SK-N-SH (cell line): Measurements from ENCODE around the gene ACTL10. TPM values are rescaled to one million over a fixed set of nuclear protein-coding genes. Genes with fewer than 3 reads are reported as not detected.

Experiments
- CTCF ChIA-PET: fragments of 300-600, 350-600 bp; formaldehyde crosslinking; extraction: SDS; loops from one replicate; lab custom pipeline; 2021; lab: Yijun Ruan, JAX
- POLR2A ChIA-PET: fragments of 350-600 bp; sonication (Branson Sonifier 250); formaldehyde crosslinking; extraction: SDS; loops from one replicate; lab custom pipeline; 2020; ENCODE audit warnings: antibody characterized with exemption, inconsistent platforms; lab: Yijun Ruan, JAX
- DNase-seq: peaks from one replicate; pipeline ENCODE4 v3.0.0; 2012
- H2AFZ ChIP-seq: fragments of 200-600 bp; sonication (generic); 2 replicates; pipeline ENCODE4 v1.8.1; 2016; ENCODE audit warnings: antibody characterized with exemption, mild to moderate bottlenecking, low read depth
- H3F3A ChIP-seq: fragments of 200-600 bp; sonication (generic); replicated peaks from 2 replicates; pipeline ENCODE3; 2016; ENCODE audit warnings: antibody characterized with exemption, mild to moderate bottlenecking; ENCODE audit not compliant: insufficient read depth
- H3K27ac ChIP-seq, 2 experiments: fragments of 200-500 bp in 1 of 2; fragments of 200-600 bp in 1 of 2; sonication (Bioruptor generic) in 1 of 2; sonication (generic), shearing (Covaris generic) in 1 of 2; 2 replicates each; pipeline versions ENCODE4 v1.5.1 to v1.6.1; 2014 to 2016; ENCODE audit warnings: low read depth in 2 of 2, inconsistent platforms in 1 of 2, low read length in 1 of 2, mild to moderate bottlenecking in 1 of 2, mixed read lengths in 1 of 2
- H3K27me3 ChIP-seq: fragments of 200-600 bp; sonication (generic), shearing (Covaris generic); 2 replicates; pipeline ENCODE4 v1.6.1; 2016; ENCODE audit warnings: mixed run types; ENCODE audit not compliant: insufficient read depth
- H3K36me3 ChIP-seq, 2 experiments: fragments of 200-500 bp in 1 of 2; fragments of 200-600 bp in 1 of 2; sonication (Bioruptor generic) in 1 of 2; sonication (generic) in 1 of 2; replicated peaks in 1 of 2; 2 replicates each; pipeline versions ENCODE3 to v1.5.1; 2014 to 2016; ENCODE audit warnings: low read length in 1 of 2, mild to moderate bottlenecking in 1 of 2; ENCODE audit not compliant: insufficient read depth in 2 of 2, control insufficient read depth in 1 of 2
- H3K4me1 ChIP-seq, 2 experiments: fragments of 200-500 bp in 1 of 2; fragments of 200-600 bp in 1 of 2; sonication (Bioruptor generic) in 1 of 2; sonication (generic), shearing (Covaris generic) in 1 of 2; 2 replicates each; pipeline versions ENCODE4 v1.5.1 to v1.6.1; 2014 to 2016; ENCODE audit warnings: low read depth in 1 of 2, low read length in 1 of 2, mixed run types in 1 of 2; ENCODE audit not compliant: insufficient read depth in 2 of 2, control insufficient read depth in 1 of 2
- H3K4me2 ChIP-seq: fragments of 200-600 bp; sonication (generic), shearing (Covaris generic); 2 replicates; pipeline ENCODE4 v1.6.1; 2017; ENCODE audit warnings: mixed run types
- H3K4me3 ChIP-seq, 2 experiments: fragments of 200-500 bp in 1 of 2; fragments of 200-600 bp in 1 of 2; sonication (Bioruptor generic) in 1 of 2; sonication (generic), shearing (Covaris generic) in 1 of 2; 2 replicates each; pipeline versions ENCODE4 v1.5.1 to v1.8.1; 2014 to 2016; ENCODE audit warnings: low read depth in 2 of 2, inconsistent platforms in 1 of 2, low read length in 1 of 2, mild to moderate bottlenecking in 1 of 2, mixed read lengths in 1 of 2, moderate library complexity in 1 of 2
- H3K79me2 ChIP-seq: fragments of 200-600 bp; sonication (generic); 2 replicates; pipeline ENCODE4 v1.8.1; 2017; ENCODE audit warnings: mild to moderate bottlenecking; ENCODE audit not compliant: insufficient read depth
- H3K9ac ChIP-seq: fragments of 200-600 bp; sonication (generic); 2 replicates; pipeline ENCODE4 v1.6.1; 2017; ENCODE audit warnings: mixed run types
- H3K9me2 ChIP-seq: fragments of 200-600 bp; sonication (generic); 2 replicates; pipeline ENCODE4 v1.6.1; 2017; ENCODE audit warnings: mixed run types
- H3K9me3 ChIP-seq: fragments of 200-600 bp; sonication (generic); 2 replicates; pipeline ENCODE4 v1.6.1; 2017; ENCODE audit warnings: mixed run types, mild to moderate bottlenecking, moderate library complexity
- H4K20me1 ChIP-seq: fragments of 200-600 bp; sonication (generic); 2 replicates; pipeline ENCODE4 v1.6.1; 2017; ENCODE audit warnings: mild to moderate bottlenecking, mixed run types; ENCODE audit not compliant: insufficient read depth
- CHD2 ChIP-seq: fragments of 150-350 bp; IDR thresholded peaks from 2 replicates; pipeline ENCODE4 v1.6.1; 2018; ENCODE audit warnings: low read length; ENCODE audit not compliant: partially characterized antibody
- GABPA ChIP-seq: IDR thresholded peaks from 2 replicates; pipeline ENCODE4 v1.4.0; 2012; ENCODE audit warnings: low read depth, mild to moderate bottlenecking
- JUND ChIP-seq: IDR thresholded peaks from 2 replicates; pipeline ENCODE4 v1.4.0; 2012
- NFIC ChIP-seq: IDR thresholded peaks from 2 replicates; pipeline ENCODE4 v1.4.0; 2012; ENCODE audit warnings: borderline replicate concordance
- POLR2AphosphoS5 ChIP-seq: IDR thresholded peaks from 2 replicates; pipeline ENCODE4 v1.6.1; 2012; ENCODE audit warnings: low read depth, low read length
- RAD21 ChIP-seq: IDR thresholded peaks from 2 replicates; pipeline ENCODE4 v1.6.1; 2012; ENCODE audit warnings: mild to moderate bottlenecking, low read length
- RXRA ChIP-seq: IDR thresholded peaks from 2 replicates; pipeline ENCODE4 v1.4.0; 2012; ENCODE audit warnings: low read depth, mild to moderate bottlenecking, borderline replicate concordance
- TAF1 ChIP-seq: IDR thresholded peaks from 2 replicates; pipeline ENCODE4 v1.6.1; 2012; ENCODE audit warnings: low read depth, mild to moderate bottlenecking, low read length, moderate library complexity, borderline replicate concordance
- TEAD4 ChIP-seq: IDR thresholded peaks from 2 replicates; pipeline ENCODE4 v1.4.0; 2012; ENCODE audit warnings: mild to moderate bottlenecking, borderline replicate concordance; ENCODE audit not compliant: insufficient read depth
- ZBTB33 ChIP-seq: IDR thresholded peaks from 2 replicates; pipeline ENCODE4 v1.4.0; 2012; ENCODE audit warnings: low read depth, borderline replicate concordance
- WGBS: methylation state at CpG from one replicate; pipeline ENCODE4 v1.1.6; 2017; ENCODE audit warnings: low lambda C conversion rate; 5-methylcytosine and 5-hydroxymethylcytosine counted together
- polyA plus RNA-seq, 3 experiments: library from polyadenylated mRNA; depleted of rRNA; stranded (reverse); fragments of >200 nt; gene quantifications; 2 replicates each; pipeline ENCODE4 v1.2.3, GENCODE V29; 2012
- TF ChIP-seq, protein P1 (sequence below): IDR thresholded peaks from 2 replicates; pipeline ENCODE4 v1.6.1; 2012; ENCODE audit warnings: mild to moderate bottlenecking, low read depth, low read length, moderate library complexity
- TF ChIP-seq, protein P2 (sequence below): IDR thresholded peaks from 2 replicates; pipeline ENCODE4 v1.4.0; 2012; ENCODE audit warnings: low read depth, borderline replicate concordance

The ACTL10 gene
- polyA plus RNA-seq, 1 of the 3 experiments (the other 2 are of a cell fraction) = 0.25 TPM

DNA sequence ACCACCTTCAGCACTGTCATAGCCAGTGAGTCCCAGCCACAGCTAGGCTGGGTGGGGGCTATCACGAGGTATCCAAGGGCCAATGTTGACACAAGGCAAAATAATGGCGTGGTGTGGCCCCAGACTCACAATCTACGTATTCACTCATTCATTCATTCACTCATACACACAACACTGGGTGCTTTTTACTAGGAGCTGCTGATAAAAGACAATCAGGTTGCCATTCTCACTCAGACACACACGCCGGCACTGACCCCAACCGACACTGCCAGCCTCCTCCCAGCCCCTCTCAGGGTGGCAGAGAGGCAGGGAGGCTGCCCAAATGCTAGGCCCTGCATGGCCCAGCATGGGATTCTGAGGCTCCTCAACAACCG lies 6.1 kb upstream of the ACTL10 start:
- Histone ChIP-seq H3K27me3 (no peaks in the 10 kb centered on the region), H3K4me3 (no peak overlapping the region), H3K4me2 (no peak overlapping the region), H3K9me2 (no peaks in the 10 kb centered on the region), H3K36me3 (peaks cover 0 to 7% of the 10 kb centered on the region in 2 experiments), H2AFZ (no peak overlapping the region), H3K79me2 (no peaks in the 10 kb centered on the region), H3K9ac (no peak overlapping the region), H4K20me1 (no peaks in the 10 kb centered on the region), H3K27ac (no peak overlapping the region), H3F3A (peaks cover 2% of the 10 kb centered on the region), H3K9me3 (no peaks in the 10 kb centered on the region), H3K4me1 (peaks cover 0 to 19% of the 10 kb centered on the region in 2 experiments; a peak in 1 of 4 replicates)
- TF ChIP-seq CHD2 = no peak
- no peak for TF ChIP-seq POLR2AphosphoS5
- TF ChIP-seq TEAD4 = no peak
- POLR2A ChIA-PET = no interaction called here
- 95% methylated on average over 4 of the region's 7 CpGs for WGBS
- CTCF ChIA-PET = interaction anchor here (0.8 to 1.0 kb wide), 2 partner anchors 18 to 83 kb away, joined by 3 to 4 read pairs; no protein-coding TSS in a partner anchor
- DNase-seq = no peak

DNA sequence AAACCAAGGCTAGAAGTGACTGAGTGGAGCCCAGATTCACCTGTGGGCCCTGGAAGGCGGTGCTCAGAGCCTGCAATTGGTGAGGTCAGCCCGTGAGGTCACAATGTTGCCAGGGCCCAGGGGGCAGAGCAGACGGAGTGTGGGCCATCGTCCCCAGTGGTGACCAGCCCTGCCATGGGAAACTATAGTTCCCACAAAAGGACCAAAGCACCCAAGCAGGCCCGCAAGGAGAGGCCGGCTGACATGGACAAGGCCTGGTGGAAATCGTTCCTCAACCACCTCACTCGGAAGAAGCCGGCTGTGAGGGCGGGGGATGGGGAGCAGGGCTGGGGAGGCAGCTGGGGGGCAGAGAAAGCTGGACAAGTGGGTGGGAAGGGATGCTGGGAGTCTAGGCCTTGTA lies 4.6 kb upstream of the ACTL10 start, which contains the start of gene C20orf144:
TSS of gene C20orf144 (plus strand) at position 156 of the 400 bp plus-strand sequence. CDS start at position 175, 19 bp downstream.
- 99% methylated on average over 8 of the region's 10 CpGs for WGBS
- Histone ChIP-seq H4K20me1 (no peaks in the 10 kb centered on the region), H3K4me3 (peak within 1 kb of the TSS; percentile 76 to 88), H3K27ac (peak within 1 kb of the TSS; percentile 77 to 90), H3F3A (peaks cover 10% of the 10 kb centered on the region), H3K27me3 (no peaks in the 10 kb centered on the region), H3K4me1 (peaks cover 0 to 29% of the 10 kb centered on the region in 2 experiments; a peak in 1 of 4 replicates), H3K9me3 (no peaks in the 10 kb centered on the region), H3K9ac (peak within 1 kb of the TSS; percentile 83), H3K79me2 (no peaks in the 10 kb centered on the region), H3K4me2 (peak within 1 kb of the TSS; percentile 100), H2AFZ (peak within 1 kb of the TSS; percentile 91; the same call in 1 of the 2 replicates), H3K36me3 (peaks cover 0 to 6% of the 10 kb centered on the region in 2 experiments), H3K9me2 (no peaks in the 10 kb centered on the region)
- DNase-seq = no peak
- POLR2A ChIA-PET = interaction anchor here (2.6 kb wide), 1 partner anchor 219 kb away, joined by 9 read pairs; the partner anchor contains the start of gene SNTA1
- CTCF ChIA-PET = interaction anchor here (2.3 to 10.6 kb wide), 3 partner anchors 9 to 208 kb away, joined by 9 to 114 read pairs (median 17); no protein-coding TSS in a partner anchor
- TF ChIP-seq GABPA = no peak
- TF ChIP-seq RXRA = no peak
- TF ChIP-seq, protein P1, sequence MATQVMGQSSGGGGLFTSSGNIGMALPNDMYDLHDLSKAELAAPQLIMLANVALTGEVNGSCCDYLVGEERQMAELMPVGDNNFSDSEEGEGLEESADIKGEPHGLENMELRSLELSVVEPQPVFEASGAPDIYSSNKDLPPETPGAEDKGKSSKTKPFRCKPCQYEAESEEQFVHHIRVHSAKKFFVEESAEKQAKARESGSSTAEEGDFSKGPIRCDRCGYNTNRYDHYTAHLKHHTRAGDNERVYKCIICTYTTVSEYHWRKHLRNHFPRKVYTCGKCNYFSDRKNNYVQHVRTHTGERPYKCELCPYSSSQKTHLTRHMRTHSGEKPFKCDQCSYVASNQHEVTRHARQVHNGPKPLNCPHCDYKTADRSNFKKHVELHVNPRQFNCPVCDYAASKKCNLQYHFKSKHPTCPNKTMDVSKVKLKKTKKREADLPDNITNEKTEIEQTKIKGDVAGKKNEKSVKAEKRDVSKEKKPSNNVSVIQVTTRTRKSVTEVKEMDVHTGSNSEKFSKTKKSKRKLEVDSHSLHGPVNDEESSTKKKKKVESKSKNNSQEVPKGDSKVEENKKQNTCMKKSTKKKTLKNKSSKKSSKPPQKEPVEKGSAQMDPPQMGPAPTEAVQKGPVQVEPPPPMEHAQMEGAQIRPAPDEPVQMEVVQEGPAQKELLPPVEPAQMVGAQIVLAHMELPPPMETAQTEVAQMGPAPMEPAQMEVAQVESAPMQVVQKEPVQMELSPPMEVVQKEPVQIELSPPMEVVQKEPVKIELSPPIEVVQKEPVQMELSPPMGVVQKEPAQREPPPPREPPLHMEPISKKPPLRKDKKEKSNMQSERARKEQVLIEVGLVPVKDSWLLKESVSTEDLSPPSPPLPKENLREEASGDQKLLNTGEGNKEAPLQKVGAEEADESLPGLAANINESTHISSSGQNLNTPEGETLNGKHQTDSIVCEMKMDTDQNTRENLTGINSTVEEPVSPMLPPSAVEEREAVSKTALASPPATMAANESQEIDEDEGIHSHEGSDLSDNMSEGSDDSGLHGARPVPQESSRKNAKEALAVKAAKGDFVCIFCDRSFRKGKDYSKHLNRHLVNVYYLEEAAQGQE = no peak
- no peak for TF ChIP-seq TAF1
- TF ChIP-seq ZBTB33 = no peak
- no peak for TF ChIP-seq JUND
- TF ChIP-seq RAD21 = no peak
- TF ChIP-seq NFIC = no peak
- TF ChIP-seq, protein P2, sequence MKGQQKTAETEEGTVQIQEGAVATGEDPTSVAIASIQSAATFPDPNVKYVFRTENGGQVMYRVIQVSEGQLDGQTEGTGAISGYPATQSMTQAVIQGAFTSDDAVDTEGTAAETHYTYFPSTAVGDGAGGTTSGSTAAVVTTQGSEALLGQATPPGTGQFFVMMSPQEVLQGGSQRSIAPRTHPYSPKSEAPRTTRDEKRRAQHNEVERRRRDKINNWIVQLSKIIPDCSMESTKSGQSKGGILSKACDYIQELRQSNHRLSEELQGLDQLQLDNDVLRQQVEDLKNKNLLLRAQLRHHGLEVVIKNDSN = no peak
